ENCODE measurements around the gene ETV5. TPM values are rescaled to one million over a fixed set of nuclear protein-coding genes. Genes with fewer than 3 reads are reported as not detected.

Gene ETV5
- total RNA-seq = 2.0 and 6.6 TPM in 2 replicates

DNA sequence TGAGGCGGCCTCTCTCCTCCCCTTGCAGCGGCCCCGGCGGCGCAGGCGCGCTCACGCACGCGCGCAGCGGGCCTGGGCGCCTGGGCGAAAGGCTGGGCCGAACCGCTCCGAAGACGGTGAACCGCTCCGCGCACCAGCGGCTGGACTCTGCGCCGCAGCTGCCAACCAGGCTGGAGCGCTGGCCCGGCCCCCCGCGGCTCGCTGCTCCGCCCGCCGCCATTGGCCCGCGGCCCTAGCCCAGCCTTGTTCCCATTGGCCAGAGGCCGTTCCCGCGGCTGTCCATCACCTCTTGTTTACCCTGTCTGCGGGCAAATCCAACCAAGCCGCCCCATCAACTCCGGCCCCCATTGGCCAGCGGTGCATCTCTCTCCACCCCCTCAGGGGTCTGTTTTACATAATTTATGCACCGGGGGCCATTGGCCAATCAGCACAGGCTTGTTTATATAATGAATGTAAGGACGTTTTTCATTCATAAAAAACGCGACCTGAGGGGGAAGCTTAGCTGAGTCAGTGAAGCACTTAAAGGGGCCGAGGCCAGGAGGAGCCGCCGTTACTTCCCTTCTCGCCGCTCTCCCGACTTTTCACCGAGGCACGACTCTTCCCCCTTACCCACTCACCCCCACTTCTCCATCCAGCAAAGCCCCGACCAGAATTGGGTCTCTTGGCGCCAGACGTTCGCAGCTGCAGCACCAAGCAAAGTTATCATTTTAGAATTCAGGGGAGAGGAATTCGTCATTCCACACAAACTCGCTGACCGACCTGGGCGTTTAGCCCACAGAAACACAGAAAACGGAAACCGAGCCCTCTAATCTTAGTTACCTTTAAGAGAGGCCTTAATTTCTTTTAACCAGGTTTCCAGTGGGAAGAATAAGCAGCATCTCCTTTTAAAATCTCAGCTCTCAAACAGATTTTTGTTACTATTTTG, at the start of gene ETV5:
Gene ETV5 (minus strand): TSS at position 149 of the 925 bp plus-strand sequence. CDS start 3,221 bp downstream, outside the sequence.

Small RNAs within 50 kb of the gene (small RNA-seq; reads per million reads assigned to genes)
- not detected for gene RF00017

Other genes with a start within 250 kb of the ETV5 start
- gene TRA2B, start 171.1 kb downstream of the ETV5 start, total RNA-seq = 101 and 212 TPM in 2 replicates